ENCODE data around the gene KRT40.

Gene KRT40

GRCh38 chr17:40950176-40950575, 34.0 kb downstream of the KRT40 start:
- DNase-seq, result no peak

- peak; percentile 2 for DNase-seq
These were observed 34.7 kb downstream of the KRT40 start for GRCh38 chr17:40949418-40949817.

GRCh38 chr17:40947929-40948328, 36.2 kb downstream of the KRT40 start:
- no peak for DNase-seq

GRCh38 chr17:40945414-40945813, 38.7 kb downstream of the KRT40 start:
- no peak for DNase-seq

- DNase-seq, result no peak
These were observed 39.6 kb downstream of the KRT40 start for GRCh38 chr17:40944531-40944930.

GRCh38 chr17:40942553-40942952, 41.6 kb downstream of the KRT40 start:
- DNase-seq, result no peak

- DNase-seq, result no peak
These were observed 43.9 kb downstream of the KRT40 start for GRCh38 chr17:40940266-40940665.

- DNase-seq, result no peak
These were observed 45.1 kb downstream of the KRT40 start for GRCh38 chr17:40938981-40939380.

- no peak for DNase-seq
These were observed 46.7 kb downstream of the KRT40 start, which contains the start of gene KRT23 for GRCh38 chr17:40937384-40937819. Gene KRT23, minus strand, starts transcription at chr17:40937646. Its CDS starts 1,043 bp downstream, at chr17:40936603.

GRCh38 chr17:40936976-40937375, 47.1 kb downstream of the KRT40 start:
- no peak for DNase-seq

- no peak for DNase-seq
These were observed 47.6 kb downstream of the KRT40 start for GRCh38 chr17:40936437-40936971.

GRCh38 chr17:40935624-40936023, 48.5 kb downstream of the KRT40 start:
- DNase-seq, result no peak

- no peak for DNase-seq
These were observed 51.5 kb downstream of the KRT40 start for GRCh38 chr17:40932608-40933007.

- no peak for DNase-seq
These were observed 52.8 kb downstream of the KRT40 start for GRCh38 chr17:40931311-40931710.
